ENCODE results near the gene ADGRA1.

The ADGRA1 gene

DNA sequence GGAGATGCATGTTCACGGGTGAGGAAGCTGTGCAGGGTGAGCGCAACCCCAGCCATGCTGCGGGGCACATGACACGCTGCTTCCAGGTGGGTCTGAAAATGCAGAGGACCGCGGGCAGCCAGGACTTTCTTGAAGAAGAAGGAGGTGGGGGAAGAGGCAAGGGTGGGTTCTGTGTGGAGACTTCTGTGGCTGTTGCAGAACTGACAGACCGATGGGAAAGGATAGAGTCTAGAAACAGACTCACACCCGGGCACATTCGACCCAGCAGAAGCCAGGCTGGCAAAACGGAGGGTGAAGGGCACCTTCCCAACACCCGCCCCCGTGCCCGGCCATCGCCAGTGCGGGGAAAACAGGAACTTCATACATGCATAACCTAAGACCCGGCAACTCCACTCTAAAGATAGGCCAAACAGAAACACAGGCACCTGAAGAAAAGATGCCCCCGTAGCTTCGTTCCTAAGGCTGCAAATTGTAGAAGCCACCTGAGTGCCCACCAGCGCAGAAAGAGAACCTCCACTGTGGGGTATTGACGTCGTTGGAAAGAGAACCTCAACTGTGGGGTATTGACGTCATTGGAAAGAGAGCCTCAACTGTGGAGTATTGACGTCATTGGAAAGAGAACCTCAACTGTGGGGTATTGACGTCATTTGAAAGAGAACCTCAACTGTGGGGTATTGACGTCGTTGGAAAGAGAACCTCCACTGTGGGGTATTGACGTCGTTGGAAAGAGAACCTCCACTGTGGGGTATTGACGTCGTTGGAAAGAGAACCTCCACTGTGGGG, 67.5 kb downstream of the ADGRA1 start:
- DNase-seq = no peak

GRCh38 chr10:133156674-133157579, 69.2 kb downstream of the ADGRA1 start:
- no peak for DNase-seq

GRCh38 chr10:133157662-133158436, 70.1 kb downstream of the ADGRA1 start:
- DNase-seq = no peak

DNA sequence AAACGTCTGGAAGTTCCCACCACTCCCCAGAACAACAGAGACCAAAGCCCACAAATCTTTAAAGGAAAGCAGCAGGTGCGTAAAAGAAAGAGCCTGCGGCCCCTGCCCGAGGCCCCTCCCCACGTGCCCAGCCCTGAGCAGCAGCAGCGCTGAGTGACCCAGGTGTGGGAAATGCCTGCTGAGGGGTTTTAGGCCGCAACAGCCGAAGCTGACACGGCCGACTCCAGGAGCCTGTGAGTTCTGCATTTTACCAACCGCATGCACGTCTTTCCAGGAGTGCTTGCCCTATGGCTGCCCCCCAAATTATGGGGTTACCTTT, 70.7 kb downstream of the ADGRA1 start:
- DNase-seq = no peak

GRCh38 chr10:133158756-133159610, 71.3 kb downstream of the ADGRA1 start:
- no peak for DNase-seq

GRCh38 chr10:133159611-133159949, 71.9 kb downstream of the ADGRA1 start:
- no peak for DNase-seq

GRCh38 chr10:133159950-133160825, 72.5 kb downstream of the ADGRA1 start, which contains the start of gene KNDC1:
Gene KNDC1, plus strand, starts transcription at chr10:133160219. Its CDS starts 249 bp downstream, at chr10:133160468.
- no peak for DNase-seq

DNA sequence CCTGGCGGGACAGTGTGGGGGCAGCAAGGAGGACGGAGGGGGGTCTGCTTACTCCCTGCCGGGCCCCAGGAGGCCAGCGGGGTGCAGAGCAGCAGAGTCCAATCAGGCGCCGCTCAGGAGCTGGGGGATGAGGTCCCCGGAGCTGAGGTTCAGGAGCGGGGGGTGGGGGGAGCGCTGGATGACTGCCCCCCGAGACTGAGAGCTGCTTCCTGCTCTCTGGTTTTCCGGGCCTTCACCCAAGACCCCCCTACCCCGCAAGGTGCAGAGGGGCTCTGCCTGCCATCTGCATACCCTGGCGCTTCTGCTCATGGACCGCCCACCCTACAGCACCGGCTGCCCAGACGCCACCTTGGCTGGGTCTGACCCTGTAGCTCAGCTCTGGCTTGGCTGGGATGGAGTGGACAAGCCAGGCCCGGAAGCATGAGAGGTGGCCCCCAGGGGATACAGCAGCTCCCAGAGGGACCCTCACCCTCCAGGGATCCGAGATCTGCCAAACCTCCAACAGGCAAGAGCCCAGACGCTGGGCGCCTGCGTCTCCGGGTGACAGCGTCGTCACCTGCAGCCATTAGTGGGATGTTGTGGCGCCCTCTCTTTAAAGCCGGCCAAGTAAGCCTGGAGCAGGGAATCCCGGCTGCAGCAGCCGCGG, 73.2 kb downstream of the ADGRA1 start:
- no peak for DNase-seq

DNA sequence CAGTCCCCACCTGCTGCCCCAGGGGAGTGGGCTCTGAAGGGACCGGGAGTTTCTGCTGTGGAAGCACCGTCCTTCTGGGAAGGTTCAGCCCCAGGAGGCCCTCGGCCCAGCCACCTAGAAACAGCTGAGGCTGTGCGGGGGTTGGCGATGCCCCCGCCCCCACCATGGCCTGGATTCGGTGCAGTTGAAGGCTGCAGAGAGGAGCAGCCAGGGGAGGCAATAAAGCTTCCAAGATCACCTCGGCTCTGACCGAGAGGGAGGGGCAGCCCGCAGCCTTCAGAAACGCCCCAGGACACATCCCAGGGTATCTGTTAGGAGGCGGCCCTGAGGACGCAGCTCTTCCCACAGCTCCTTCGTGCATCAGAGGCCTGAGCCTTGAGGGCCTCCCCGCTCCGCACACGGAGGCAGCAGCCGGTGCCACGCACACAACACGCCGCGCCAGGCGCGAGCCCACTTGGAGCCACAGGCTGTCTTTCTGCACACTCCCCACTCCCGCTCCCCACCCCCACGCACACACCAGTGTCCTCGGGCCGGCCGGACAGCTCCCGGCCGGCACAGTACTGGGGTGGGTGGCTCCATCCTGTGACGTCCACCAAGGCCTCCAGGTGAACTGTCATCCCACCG, 73.9 kb downstream of the ADGRA1 start:
- DNase-seq = no peak

DNA sequence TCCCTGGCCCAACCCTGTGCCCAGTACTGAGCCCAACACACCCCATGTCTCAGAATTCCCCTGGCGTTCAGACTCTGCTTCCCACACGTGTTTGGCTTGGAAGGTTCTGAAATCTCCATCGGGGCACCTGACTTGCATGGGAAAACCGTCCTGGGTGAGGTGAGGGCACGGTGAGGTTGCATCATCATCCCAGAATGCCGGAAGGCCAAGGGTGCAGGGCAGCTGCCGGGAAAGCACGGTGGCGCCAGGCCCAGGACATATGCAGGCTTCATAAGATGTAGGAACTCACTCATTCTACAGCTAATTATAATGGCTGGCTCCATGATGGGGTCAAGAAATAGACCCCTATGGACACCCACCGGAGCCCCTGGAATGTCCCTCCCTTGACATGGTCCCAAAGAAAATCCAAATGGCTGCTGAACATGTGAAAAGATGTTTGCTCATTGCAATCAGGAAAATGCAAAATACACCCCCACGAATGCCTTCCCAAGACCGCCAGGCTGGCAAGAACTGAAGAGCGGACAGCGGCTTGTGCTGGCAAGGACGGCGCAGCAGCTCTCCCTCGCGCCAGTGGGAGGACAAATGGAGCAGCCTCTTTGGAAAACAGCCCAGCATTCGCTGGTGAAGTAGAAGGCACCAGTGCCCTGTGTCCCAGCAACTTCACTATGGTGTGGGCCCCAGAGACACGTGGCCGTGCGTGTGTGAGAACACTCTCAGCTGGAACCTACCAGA, 74.6 kb downstream of the ADGRA1 start:
- no peak for DNase-seq

- no peak for DNase-seq
Observed at GRCh38 chr10:133162910-133163856, 75.5 kb downstream of the ADGRA1 start.

DNA sequence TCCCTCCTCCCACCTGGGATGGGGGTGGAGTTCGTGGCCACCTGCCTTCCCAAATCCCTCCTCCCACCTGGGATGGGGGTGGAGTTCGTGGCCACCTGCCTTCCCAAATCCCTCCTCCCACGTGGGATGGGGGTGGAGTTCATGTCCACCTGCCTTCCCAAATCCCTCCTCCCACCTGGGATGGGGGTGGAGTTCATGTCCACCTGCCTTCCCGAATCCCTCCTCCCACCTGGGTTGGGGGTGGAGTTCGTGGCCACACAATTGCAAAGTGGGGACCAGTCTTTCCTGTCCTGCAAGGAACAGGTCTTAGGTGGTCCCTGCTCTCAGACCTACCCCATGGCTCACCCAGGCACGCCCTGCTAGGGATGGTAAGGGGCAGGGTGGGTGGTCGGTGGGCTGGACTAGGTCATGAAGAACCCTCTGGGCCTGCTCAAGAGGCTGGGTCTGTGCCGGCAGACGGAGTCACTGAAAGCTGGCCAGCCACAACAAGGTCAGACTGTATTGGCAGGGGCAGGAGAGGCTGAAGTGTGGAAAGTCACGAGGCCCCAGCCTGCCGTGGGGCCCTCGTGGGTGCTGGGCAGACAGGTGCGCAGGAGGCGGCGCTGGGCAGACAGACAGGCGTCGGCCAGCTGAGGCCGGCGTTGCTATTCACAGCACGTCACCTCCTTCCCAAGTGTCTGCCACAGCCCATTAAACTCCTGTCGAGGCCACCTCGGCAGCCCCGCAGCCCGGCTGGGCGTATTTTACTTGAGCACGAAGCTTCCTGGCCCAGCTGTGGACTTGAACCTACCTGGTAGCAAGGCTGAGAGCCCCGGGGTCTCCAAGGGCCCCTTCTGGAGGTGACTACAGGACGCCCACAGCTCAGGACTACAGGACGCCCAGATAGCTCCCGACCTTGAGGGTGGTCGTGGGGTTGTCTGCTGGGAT, 76.4 kb downstream of the ADGRA1 start:
- no peak for DNase-seq

DNA sequence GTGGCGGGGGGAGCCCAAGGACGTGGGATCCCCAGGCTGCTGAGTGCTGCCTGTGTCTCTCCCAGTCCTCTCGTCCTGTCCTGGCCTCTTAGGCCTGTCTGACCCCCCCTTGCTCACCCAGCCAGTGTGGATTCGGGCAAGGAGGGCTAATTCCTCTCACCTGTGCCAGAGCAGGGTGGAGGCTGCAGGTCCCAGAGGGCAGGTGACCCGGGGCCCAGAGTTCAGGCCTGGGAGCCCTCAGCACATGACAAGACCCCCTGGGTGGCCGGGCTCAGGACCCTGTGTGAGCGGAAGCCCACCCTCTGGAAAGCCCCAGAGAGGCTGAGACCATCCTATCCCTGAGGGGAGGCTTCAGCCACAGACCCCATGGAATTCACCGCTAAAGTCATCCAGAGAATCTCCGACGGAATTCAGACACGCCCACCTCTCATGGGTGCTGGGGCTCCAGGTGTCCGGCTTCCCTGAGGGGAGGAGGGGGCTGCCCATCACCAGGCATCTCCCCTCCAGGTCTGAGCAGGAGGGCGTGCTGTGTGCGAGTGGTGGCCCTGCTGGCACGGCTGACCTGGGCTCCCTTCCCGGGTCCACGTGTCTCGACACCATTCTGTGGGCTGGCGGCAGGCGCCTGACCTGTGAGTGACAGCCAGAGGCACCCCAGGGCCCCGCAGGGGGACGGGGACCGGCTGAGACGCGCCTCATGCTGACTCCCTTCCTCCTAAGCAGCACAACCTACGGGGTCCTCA, 77.3 kb downstream of the ADGRA1 start:
- DNase-seq = no peak

DNA sequence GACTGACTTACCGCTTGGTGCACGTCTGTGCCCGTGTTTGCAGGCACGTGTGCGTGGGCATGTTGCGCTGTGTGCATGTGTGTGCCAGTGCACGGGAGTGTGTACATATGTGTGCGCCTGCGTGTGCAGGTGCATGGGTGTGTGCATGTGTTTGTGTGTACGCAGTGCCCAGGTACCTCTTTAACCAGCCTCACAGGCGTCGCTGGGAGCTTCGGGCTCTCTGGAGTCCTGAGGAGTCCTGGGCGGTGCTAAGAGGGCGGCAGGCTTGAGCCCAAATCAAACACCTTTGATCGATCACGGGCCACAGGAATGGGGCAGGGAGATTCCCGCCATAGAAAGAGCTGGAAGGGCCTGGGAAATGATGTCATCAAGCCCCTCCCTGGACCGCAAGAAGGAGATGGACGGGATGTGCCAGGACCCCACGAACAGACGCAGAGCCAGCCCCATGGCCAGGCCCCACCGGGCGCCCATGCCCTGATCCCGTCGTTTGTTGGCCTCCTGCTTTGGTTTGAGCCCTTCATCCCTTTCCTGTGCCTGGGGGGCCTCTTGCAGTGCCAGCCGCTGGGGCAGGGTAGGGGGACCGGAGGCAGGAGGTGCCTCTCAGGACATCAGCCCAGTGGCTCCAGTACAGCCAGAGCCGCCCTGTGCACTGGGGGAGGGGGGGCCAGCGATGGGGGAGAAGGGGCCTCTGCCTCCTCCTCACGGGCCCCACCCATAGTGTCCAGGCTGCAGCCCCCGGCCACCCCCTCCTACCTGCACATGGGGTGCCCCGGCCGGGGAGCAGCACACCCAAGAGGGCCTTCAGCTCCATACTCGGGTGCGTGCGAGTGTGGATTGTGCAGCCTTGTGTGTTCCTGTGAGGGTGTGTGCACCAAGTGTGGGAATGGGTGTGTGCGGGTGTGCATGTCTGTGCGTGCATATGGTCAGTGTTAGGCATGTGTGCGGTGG, 78.1 kb downstream of the ADGRA1 start:
- no peak for DNase-seq

- no peak for DNase-seq
Observed at GRCh38 chr10:133166504-133166827, 78.7 kb downstream of the ADGRA1 start.

Measured in NCI-H748 treated with DMSO at 0.1 percent for 48 hours (cell line).